Measurements from ENCODE around the gene FBLN2. TPM values are rescaled to one million over a fixed set of nuclear protein-coding genes. Genes with fewer than 3 reads are reported as not detected.

Gene FBLN2
- total RNA-seq, 1 donor from 2014 or later, result 32.9 TPM

- Histone ChIP-seq H3K9me3 (no peaks in the 10 kb centered on the region), H3K4me3 (no peak overlapping the region), H3K27ac (no peak overlapping the region), H3K27me3 (no peaks in the 10 kb centered on the region), H3K4me1 (no peaks in the 10 kb centered on the region), H3K36me3 (no peaks in the 10 kb centered on the region)
- no peak for TF ChIP-seq CTCF (IDR thresholded peaks at IDR 0.05)
- intact Hi-C loops (cut with DNase I), result no loop called here
- ATAC-seq, result peak; percentile 64
- DNase-seq, result no peak
Observed at GRCh38 chr3:13588221-13588701, 39.3 kb downstream of the FBLN2 start.

- Histone ChIP-seq H3K4me1 (no peaks in the 10 kb centered on the region), H3K4me3 (no peak overlapping the region), H3K9me3 (no peaks in the 10 kb centered on the region), H3K27me3 (no peaks in the 10 kb centered on the region), H3K36me3 (no peaks in the 10 kb centered on the region), H3K27ac (peak overlapping the region; percentile 6)
- no peak for TF ChIP-seq CTCF (IDR thresholded peaks at IDR 0.05)
- intact Hi-C loops (cut with DNase I), result no loop called here
- no peak for DNase-seq
- no peak for ATAC-seq
Observed at GRCh38 chr3:13588993-13589392, 40.1 kb downstream of the FBLN2 start.

DNA sequence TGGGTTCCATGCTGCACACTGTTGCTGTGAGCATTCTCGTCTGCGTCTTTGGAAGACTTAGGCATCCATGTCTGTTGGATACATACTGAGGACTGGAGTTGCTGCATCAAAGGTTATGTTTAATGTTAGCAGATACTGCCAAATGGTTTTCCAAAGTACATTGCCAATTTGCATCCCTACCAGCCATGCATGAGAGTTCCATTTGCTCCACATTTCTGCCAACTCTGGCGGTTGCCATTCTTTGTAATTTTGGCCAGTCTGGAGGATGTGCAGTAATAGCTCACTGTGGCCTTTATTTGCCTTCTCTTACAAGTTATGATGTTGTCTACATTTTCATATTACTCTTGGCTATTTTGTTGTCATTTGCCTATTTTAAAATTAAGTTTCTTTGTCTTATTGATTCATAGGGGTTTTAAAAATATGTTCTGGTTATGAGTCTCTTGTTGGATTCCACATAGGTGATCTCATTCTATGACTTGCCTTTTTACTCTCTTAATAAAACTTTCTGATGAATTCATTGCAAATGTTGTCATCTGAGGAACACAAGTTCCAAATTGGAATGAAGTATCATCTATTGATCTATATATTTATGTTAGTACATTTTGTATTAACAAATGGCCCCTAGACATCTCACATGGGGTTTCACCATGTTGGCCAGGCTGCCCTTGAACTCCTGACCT, 42.1 kb downstream of the FBLN2 start:
- H3K9me3 ChIP-seq, result no peaks in the 10 kb centered on the region
- no peak for DNase-seq
- ATAC-seq, result no peak
- no peaks in the 10 kb centered on the region for H3K4me1 ChIP-seq
- intact Hi-C loops (cut with DNase I), result no loop called here
- H3K36me3 ChIP-seq, result no peaks in the 10 kb centered on the region
- H3K4me3 ChIP-seq, result no peak overlapping the region
- no peaks in the 10 kb centered on the region for H3K27me3 ChIP-seq
- no peak for TF ChIP-seq CTCF (IDR thresholded peaks at IDR 0.05)
- H3K27ac ChIP-seq, result no peak overlapping the region

DNA sequence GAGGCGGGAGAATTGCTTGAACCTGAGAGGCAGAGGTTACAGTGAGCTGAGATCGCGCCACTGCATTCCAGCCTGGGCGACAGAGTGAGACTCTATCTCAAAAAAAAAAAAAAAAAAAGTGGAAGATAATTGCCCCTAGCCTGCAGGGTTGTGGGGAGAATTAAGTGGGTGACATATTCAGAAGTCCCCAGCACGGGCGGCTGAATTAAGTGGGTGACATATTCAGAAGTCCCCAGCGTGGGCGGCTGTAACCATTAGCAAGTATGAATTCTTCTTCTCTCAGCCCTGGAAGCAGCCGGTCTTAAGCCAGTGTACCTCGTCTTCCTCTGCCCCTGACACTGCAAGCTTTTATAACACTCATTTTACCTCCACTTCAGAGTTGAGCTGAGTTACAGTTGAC, 44.7 kb downstream of the FBLN2 start:
- no peak overlapping the region for H3K27ac ChIP-seq
- no peak for DNase-seq
- H3K4me3 ChIP-seq, result no peak overlapping the region
- no peaks in the 10 kb centered on the region for H3K36me3 ChIP-seq
- no peak for ATAC-seq
- TF ChIP-seq CTCF (IDR thresholded peaks at IDR 0.05), result no peak
- intact Hi-C loops (cut with DNase I), result no loop called here
- H3K9me3 ChIP-seq, result no peaks in the 10 kb centered on the region
- H3K27me3 ChIP-seq, result no peaks in the 10 kb centered on the region
- H3K4me1 ChIP-seq, result no peaks in the 10 kb centered on the region

DNA sequence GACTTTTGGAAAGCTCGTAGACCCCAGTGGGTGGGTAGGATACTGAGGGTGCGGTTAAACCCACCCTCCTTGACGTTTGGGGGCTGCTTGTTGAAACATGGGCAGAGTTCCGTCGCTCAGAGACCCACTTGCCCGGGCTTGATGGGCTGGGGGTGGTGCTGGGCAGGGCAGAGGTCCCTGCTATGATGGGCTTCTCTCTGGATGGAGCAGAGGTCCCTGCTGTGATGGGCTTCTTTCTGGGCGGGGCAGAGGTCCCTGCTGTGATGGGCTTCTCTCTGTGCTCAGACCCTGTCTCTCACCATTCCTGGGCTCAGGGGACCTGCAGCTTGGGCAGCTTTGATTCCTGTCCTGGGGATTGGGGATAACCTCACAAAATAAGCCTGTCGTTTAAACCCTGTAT, 45.2 kb downstream of the FBLN2 start:
- no peaks in the 10 kb centered on the region for H3K27me3 ChIP-seq
- DNase-seq (no peak), ATAC-seq (peak; percentile 11)
- intact Hi-C loops (cut with DNase I), result no loop called here
- TF ChIP-seq CTCF (IDR thresholded peaks at IDR 0.05), result no peak
- no peak overlapping the region for H3K4me3 ChIP-seq
- H3K4me1 ChIP-seq, result no peaks in the 10 kb centered on the region
- H3K27ac ChIP-seq, result no peak overlapping the region
- no peaks in the 10 kb centered on the region for H3K9me3 ChIP-seq
- no peaks in the 10 kb centered on the region for H3K36me3 ChIP-seq

Measured in upper lobe of right lung (tissue), 1 donor.